Natural killer cell (primary cell): ENCODE measurements around the gene DENND4B. TPM values are rescaled to one million over a fixed set of nuclear protein-coding genes. Genes with fewer than 3 reads are reported as not detected.

Experiments
- ATAC-seq, 3 donors: fragments of 150-1000 bp in 2 of 3; fragments of 200-7000 bp in 1 of 3; cut with Tn5 transposase; 1 replicate in 1 of 3; 2 replicates in 2 of 3; pipeline ENCODE4 v1.10.0; 2021; ENCODE audit warnings: mild to moderate bottlenecking in 2 of 3, moderate library complexity in 2 of 3
- DNase-seq, 2 donors: peaks; one replicate each; pipeline versions ENCODE4 v3.0.0 to v3.0.0-alpha.2; 2013 to 2021; ENCODE audit warnings: mixed read lengths in 1 of 2
- H3K27ac ChIP-seq: one replicate; pipeline ENCODE4 v1.5.1; 2013; ENCODE audit warnings: mild to moderate bottlenecking, low read length
- H3K27me3 ChIP-seq: one replicate; pipeline ENCODE4 v1.6.1; 2013; ENCODE audit warnings: low read length; ENCODE audit not compliant: control insufficient read depth, insufficient read depth
- H3K36me3 ChIP-seq: one replicate; pipeline ENCODE4 v1.6.1; 2013; ENCODE audit warnings: low read length; ENCODE audit not compliant: control insufficient read depth, insufficient read depth
- H3K4me1 ChIP-seq: one replicate; pipeline ENCODE4 v1.6.1; 2013; ENCODE audit warnings: low read length; ENCODE audit not compliant: control insufficient read depth, insufficient read depth
- H3K4me3 ChIP-seq: one replicate; pipeline ENCODE4 v1.5.1; 2013; ENCODE audit warnings: low read length
- H3K9me3 ChIP-seq: one replicate; pipeline ENCODE4 v1.6.1; 2013; ENCODE audit warnings: low read length; ENCODE audit not compliant: control insufficient read depth, insufficient read depth
- H3K27ac Mint-ChIP-seq, 2 donors: one replicate each; pipeline ENCODE4 v1.8.0; 2022; ENCODE audit warnings: mild to moderate bottlenecking in 2 of 2, mixed read lengths in 2 of 2, moderate library complexity in 1 of 2
- H3K27me3 Mint-ChIP-seq, 2 donors: one replicate each; pipeline ENCODE4 v1.8.0; 2022; ENCODE audit warnings: low read depth in 2 of 2, mixed read lengths in 2 of 2
- H3K36me3 Mint-ChIP-seq: one replicate; pipeline ENCODE4 v1.8.0; 2022; ENCODE audit warnings: mixed read lengths
- H3K4me1 Mint-ChIP-seq, 2 donors: one replicate each; pipeline ENCODE4 v1.8.0; 2022; ENCODE audit warnings: mixed read lengths in 2 of 2
- H3K4me3 Mint-ChIP-seq: one replicate; pipeline ENCODE4 v1.8.0; 2022; ENCODE audit warnings: mild to moderate bottlenecking, moderate library complexity, mixed read lengths
- H3K9me3 Mint-ChIP-seq, 2 donors: one replicate each; pipeline ENCODE4 v1.8.0; 2022; ENCODE audit warnings: mixed read lengths in 2 of 2
- CTCF ChIP-seq: fragments of 200-600 bp; IDR thresholded peaks from one replicate; pipeline ENCODE4 v1.8.0; 2022; ENCODE audit warnings: antibody characterized with exemption
- WGBS: methylation state at CpG from one replicate; pipeline ENCODE4 v1.1.7; 2013; ENCODE audit warnings: missing lambda C conversion rate; ENCODE audit not compliant: insufficient coverage; 5-methylcytosine and 5-hydroxymethylcytosine counted together
- intact Hi-C: fragments of 100-400 bp; cut with micrococcal nuclease; formaldehyde crosslinking; loops from one replicate; pipeline ENCODE4 v1.14.2; 2022
- total RNA-seq, 4 donors: library from RNA; stranded (reverse); fragments of 120-200 nt in 1 of 4; gene quantifications; one replicate each; pipeline versions ENCODE4 v1.2.3 to v1.2.4, GENCODE V29; 2013 to 2022

DENND4B gene
- total RNA-seq, 3 donors from 2014 or later (not counting 1 experiment from before 2014, with no cell fraction given): 244 to 322 (median 291) TPM

- TF ChIP-seq CTCF: no peak
- DNase-seq: no peak
- no peak for ATAC-seq
- no peaks in the 10 kb centered on the region for H3K27me3 ChIP-seq
- Mint-ChIP-seq H3K9me3 (no peaks in the 10 kb centered on the region), H3K36me3 (no peaks in the 10 kb centered on the region), H3K4me1 (peaks cover 39 to 57% of the 10 kb centered on the region in 2 donors), H3K27me3 (no peaks in the 10 kb centered on the region), H3K4me3 (no peak overlapping the region), H3K27ac (peak overlapping the region; percentile 30 to 81)
- no peaks in the 10 kb centered on the region for H3K9me3 ChIP-seq
- no peak overlapping the region for H3K27ac ChIP-seq
- H3K36me3 ChIP-seq: peaks cover 67% of the 10 kb centered on the region
- intact Hi-C loops: no loop called here
- 95% methylated on average over 8 of the region's 8 CpGs for WGBS
- H3K4me3 ChIP-seq: no peak overlapping the region
- peaks cover 41% of the 10 kb centered on the region for H3K4me1 ChIP-seq
Observed at GRCh38 chr1:153940756-153941155, 5.8 kb downstream of the DENND4B start.

- peaks cover 31% of the 10 kb centered on the region for H3K4me1 ChIP-seq
Observed at GRCh38 chr1:153939476-153939875, 7.0 kb downstream of the DENND4B start.

GRCh38 chr1:153938996-153939395 lies 7.5 kb downstream of the DENND4B start:
- Histone ChIP-seq H3K4me3 (no peak overlapping the region), H3K36me3 (peaks cover 81% of the 10 kb centered on the region), H3K4me1 (peaks cover 26% of the 10 kb centered on the region), H3K9me3 (no peaks in the 10 kb centered on the region), H3K27me3 (no peaks in the 10 kb centered on the region), H3K27ac (no peak overlapping the region)
- DNase-seq (no peak), ATAC-seq (no peak)
- Mint-ChIP-seq H3K4me1 (peaks cover 23 to 44% of the 10 kb centered on the region in 2 donors), H3K9me3 (no peaks in the 10 kb centered on the region), H3K27me3 (no peaks in the 10 kb centered on the region), H3K4me3 (no peak overlapping the region), H3K36me3 (no peaks in the 10 kb centered on the region), H3K27ac (peak overlapping the region in 1 of 2 donors; percentile 81)
- WGBS: 96% methylated on average over 3 of the region's 3 CpGs
- no peak for TF ChIP-seq CTCF
- intact Hi-C loops: no loop called here

More at GRCh38 chr1:153939476-153939875, 7.0 kb downstream of the DENND4B start:
- H3K36me3 ChIP-seq: peaks cover 77% of the 10 kb centered on the region
- no peak for TF ChIP-seq CTCF
- Mint-ChIP-seq H3K27ac (peak overlapping the region; percentile 30 to 81), H3K4me1 (peaks cover 26 to 47% of the 10 kb centered on the region in 2 donors), H3K9me3 (no peaks in the 10 kb centered on the region), H3K4me3 (no peak overlapping the region), H3K27me3 (no peaks in the 10 kb centered on the region), H3K36me3 (no peaks in the 10 kb centered on the region)
- DNase-seq (no peak), ATAC-seq (no peak)
- H3K4me3 ChIP-seq: no peak overlapping the region
- 94% methylated on average over 12 of the region's 12 CpGs for WGBS
- H3K27ac ChIP-seq: no peak overlapping the region
- intact Hi-C loops: no loop called here
- no peaks in the 10 kb centered on the region for H3K9me3 ChIP-seq
- no peaks in the 10 kb centered on the region for H3K27me3 ChIP-seq

GRCh38 chr1:153937331-153937730 lies 9.2 kb downstream of the DENND4B start:
- WGBS: 97% methylated on average over 10 of the region's 10 CpGs
- H3K27me3 Mint-ChIP-seq: no peaks in the 10 kb centered on the region
- intact Hi-C loops: no loop called here
- H3K27ac ChIP-seq: no peak overlapping the region
- H3K4me1 Mint-ChIP-seq: peaks cover 14 to 28% of the 10 kb centered on the region in 2 donors
- H3K36me3 Mint-ChIP-seq: no peaks in the 10 kb centered on the region
- H3K9me3 Mint-ChIP-seq: no peaks in the 10 kb centered on the region
- TF ChIP-seq CTCF: no peak
- H3K27me3 ChIP-seq: no peaks in the 10 kb centered on the region
- peaks cover 88% of the 10 kb centered on the region for H3K36me3 ChIP-seq
- H3K9me3 ChIP-seq: no peaks in the 10 kb centered on the region
- DNase-seq (no peak), ATAC-seq (no peak)
- H3K27ac Mint-ChIP-seq: peak overlapping the region in 1 of 2 donors; percentile 69
- H3K4me3 Mint-ChIP-seq: no peak overlapping the region
- peaks cover 10% of the 10 kb centered on the region for H3K4me1 ChIP-seq
- H3K4me3 ChIP-seq: no peak overlapping the region
